ENCODE measurements around the gene AMH. TPM values are rescaled to one million over a fixed set of nuclear protein-coding genes. Genes with fewer than 3 reads are reported as not detected.

The AMH gene
- total RNA-seq, 2 experiments from 2014 or later: 10.3 to 12.1 TPM

GRCh38 chr19:2210987-2211740, 38.0 kb upstream of the AMH start:
- Mint-ChIP-seq H3K9me3 (ENCODE audit: insufficient read depth) (no peaks in the 10 kb centered on the region), H3K4me3 (no peak overlapping the region), H3K27me3 (ENCODE audit: low read depth) (no peaks in the 10 kb centered on the region), H3K4me1 (ENCODE audit: low read depth) (peaks cover 9% of the 10 kb centered on the region), H3K27ac (peak overlapping the region; percentile 57), H3K36me3 (ENCODE audit: low read depth) (peaks cover 40% of the 10 kb centered on the region)
- DNase-seq (no peak), ATAC-seq (no peak)
- POLR2A ChIA-PET: interaction anchor here (0.6 kb wide), 1 partner anchor 718 kb away, joined by 4 read pairs; no protein-coding TSS in a partner anchor
- CTCF ChIA-PET: no interaction called here

GRCh38 chr19:2212861-2213711, 36.0 kb upstream of the AMH start:
- CTCF ChIA-PET: interaction anchor here (0.6 kb wide), 1 partner anchor 711 kb away, joined by 4 read pairs; no protein-coding TSS in a partner anchor
- POLR2A ChIA-PET: interaction anchor here (0.6 to 0.7 kb wide), 3 partner anchors 11 to 108 kb away, joined by 3 read pairs; no protein-coding TSS in a partner anchor
- Mint-ChIP-seq H3K4me3 (no peak overlapping the region), H3K27me3 (ENCODE audit: low read depth) (no peaks in the 10 kb centered on the region), H3K9me3 (ENCODE audit: insufficient read depth) (no peaks in the 10 kb centered on the region), H3K36me3 (ENCODE audit: low read depth) (peaks cover 44% of the 10 kb centered on the region), H3K4me1 (ENCODE audit: low read depth) (peaks cover 9% of the 10 kb centered on the region), H3K27ac (no peak overlapping the region)
- ATAC-seq (no peak), DNase-seq (no peak)

- peaks cover 7% of the 10 kb centered on the region for H3K4me1 Mint-ChIP-seq (ENCODE audit: low read depth)
- no peak overlapping the region for H3K4me3 Mint-ChIP-seq
- ATAC-seq: no peak
- H3K27ac Mint-ChIP-seq: no peak overlapping the region
- DNase-seq: no peak
- H3K36me3 Mint-ChIP-seq (ENCODE audit: low read depth): peaks cover 44% of the 10 kb centered on the region
- no peaks in the 10 kb centered on the region for H3K9me3 Mint-ChIP-seq (ENCODE audit: insufficient read depth)
- POLR2A ChIA-PET: interaction anchor here (0.6 kb wide), 1 partner anchor 12 kb away, joined by 3 read pairs; no protein-coding TSS in a partner anchor
- CTCF ChIA-PET: interaction anchor here (0.6 kb wide), 1 partner anchor 710 kb away, joined by 4 read pairs; no protein-coding TSS in a partner anchor
- no peaks in the 10 kb centered on the region for H3K27me3 Mint-ChIP-seq (ENCODE audit: low read depth)
Observed at GRCh38 chr19:2213799-2214198, 35.3 kb upstream of the AMH start.

GRCh38 chr19:2214251-2214650, 34.9 kb upstream of the AMH start:
- H3K27me3 Mint-ChIP-seq (ENCODE audit: low read depth): no peaks in the 10 kb centered on the region
- no peak overlapping the region for H3K4me3 Mint-ChIP-seq
- ChIA-PET POLR2A (no interaction called here), CTCF (interaction anchor here (0.6 kb wide), 1 partner anchor 709 kb away, joined by 4 read pairs; no protein-coding TSS in a partner anchor)
- H3K36me3 Mint-ChIP-seq (ENCODE audit: low read depth): peaks cover 45% of the 10 kb centered on the region
- ATAC-seq: no peak
- peaks cover 5% of the 10 kb centered on the region for H3K4me1 Mint-ChIP-seq (ENCODE audit: low read depth)
- no peak overlapping the region for H3K27ac Mint-ChIP-seq
- no peak for DNase-seq
- no peaks in the 10 kb centered on the region for H3K9me3 Mint-ChIP-seq (ENCODE audit: insufficient read depth)

- H3K27ac Mint-ChIP-seq: peak overlapping the region; percentile 43
- no peak overlapping the region for H3K4me3 Mint-ChIP-seq
- ChIA-PET CTCF (interaction anchor here (0.7 kb wide), 1 partner anchor 8 kb away, joined by 3 read pairs; no protein-coding TSS in a partner anchor), POLR2A (no interaction called here)
- H3K27me3 Mint-ChIP-seq (ENCODE audit: low read depth): no peaks in the 10 kb centered on the region
- DNase-seq: no peak
- no peaks in the 10 kb centered on the region for H3K9me3 Mint-ChIP-seq (ENCODE audit: insufficient read depth)
- no peak for ATAC-seq
- peaks cover 5% of the 10 kb centered on the region for H3K4me1 Mint-ChIP-seq (ENCODE audit: low read depth)
- peaks cover 48% of the 10 kb centered on the region for H3K36me3 Mint-ChIP-seq (ENCODE audit: low read depth)
Observed at GRCh38 chr19:2215281-2215751, 33.8 kb upstream of the AMH start.

- Mint-ChIP-seq H3K9me3 (ENCODE audit: insufficient read depth) (no peaks in the 10 kb centered on the region), H3K4me3 (no peak overlapping the region), H3K27ac (no peak overlapping the region), H3K4me1 (ENCODE audit: low read depth) (peaks cover 5% of the 10 kb centered on the region), H3K27me3 (ENCODE audit: low read depth) (no peaks in the 10 kb centered on the region), H3K36me3 (ENCODE audit: low read depth) (peaks cover 43% of the 10 kb centered on the region)
- no peak for ATAC-seq
- POLR2A ChIA-PET: interaction anchor here (1.8 kb wide), 1 partner anchor 14 kb away, joined by 5 read pairs; no protein-coding TSS in a partner anchor
- DNase-seq: no peak
- CTCF ChIA-PET: interaction anchor here (0.7 kb wide), 2 partner anchors 9 to 61 kb away, joined by 3 read pairs; no protein-coding TSS in a partner anchor
Observed at GRCh38 chr19:2216361-2217225, 32.5 kb upstream of the AMH start.

- ChIA-PET POLR2A (interaction anchor here (1.8 kb wide), 1 partner anchor 13 kb away, joined by 5 read pairs; no protein-coding TSS in a partner anchor), CTCF (no interaction called here)
- no peak for DNase-seq
- Mint-ChIP-seq H3K36me3 (ENCODE audit: low read depth) (peaks cover 36% of the 10 kb centered on the region), H3K9me3 (ENCODE audit: insufficient read depth) (no peaks in the 10 kb centered on the region), H3K4me1 (ENCODE audit: low read depth) (peaks cover 5% of the 10 kb centered on the region), H3K27me3 (ENCODE audit: low read depth) (no peaks in the 10 kb centered on the region), H3K27ac (no peak overlapping the region), H3K4me3 (no peak overlapping the region)
- ATAC-seq: no peak
Observed at GRCh38 chr19:2217591-2217990, 31.5 kb upstream of the AMH start.

GRCh38 chr19:2219726-2220125, 29.4 kb upstream of the AMH start:
- H3K4me1 Mint-ChIP-seq (ENCODE audit: low read depth): peaks cover 12% of the 10 kb centered on the region
- no peak overlapping the region for H3K4me3 Mint-ChIP-seq
- ChIA-PET POLR2A (no interaction called here), CTCF (no interaction called here)
- H3K9me3 Mint-ChIP-seq (ENCODE audit: insufficient read depth): no peaks in the 10 kb centered on the region
- DNase-seq (no peak), ATAC-seq (no peak)
- H3K36me3 Mint-ChIP-seq (ENCODE audit: low read depth): peaks cover 41% of the 10 kb centered on the region
- no peak overlapping the region for H3K27ac Mint-ChIP-seq
- H3K27me3 Mint-ChIP-seq (ENCODE audit: low read depth): no peaks in the 10 kb centered on the region

GRCh38 chr19:2221250-2221831, 27.8 kb upstream of the AMH start:
- peaks cover 40% of the 10 kb centered on the region for H3K36me3 Mint-ChIP-seq (ENCODE audit: low read depth)
- CTCF ChIA-PET: interaction anchor here (0.6 to 1.3 kb wide), 2 partner anchors 52 to 65 kb away, joined by 3 to 8 read pairs; no protein-coding TSS in a partner anchor

GRCh38 chr19:2221918-2222317, 27.2 kb upstream of the AMH start:
- peaks cover 38% of the 10 kb centered on the region for H3K36me3 Mint-ChIP-seq (ENCODE audit: low read depth)
- ATAC-seq (no peak), DNase-seq (no peak)
- CTCF ChIA-PET: interaction anchor here (0.6 to 1.3 kb wide), 2 partner anchors 53 to 66 kb away, joined by 3 to 8 read pairs; no protein-coding TSS in a partner anchor
- no peak overlapping the region for H3K4me3 Mint-ChIP-seq
- H3K27ac Mint-ChIP-seq: no peak overlapping the region
- H3K9me3 Mint-ChIP-seq (ENCODE audit: insufficient read depth): no peaks in the 10 kb centered on the region
- POLR2A ChIA-PET: no interaction called here
- peaks cover 10% of the 10 kb centered on the region for H3K4me1 Mint-ChIP-seq (ENCODE audit: low read depth)
- H3K27me3 Mint-ChIP-seq (ENCODE audit: low read depth): no peaks in the 10 kb centered on the region

More at GRCh38 chr19:2221250-2221831, 27.8 kb upstream of the AMH start:
- Mint-ChIP-seq H3K4me3 (no peak overlapping the region), H3K27me3 (ENCODE audit: low read depth) (no peaks in the 10 kb centered on the region), H3K27ac (peak overlapping the region; percentile 49), H3K9me3 (ENCODE audit: insufficient read depth) (no peaks in the 10 kb centered on the region), H3K4me1 (ENCODE audit: low read depth) (peaks cover 10% of the 10 kb centered on the region)
- no peak for DNase-seq
- POLR2A ChIA-PET: no interaction called here
- ATAC-seq: no peak

GRCh38 chr19:2223391-2223790, 25.7 kb upstream of the AMH start:
- Mint-ChIP-seq H3K9me3 (ENCODE audit: insufficient read depth) (no peaks in the 10 kb centered on the region), H3K36me3 (ENCODE audit: low read depth) (peaks cover 31% of the 10 kb centered on the region), H3K4me3 (no peak overlapping the region), H3K27me3 (ENCODE audit: low read depth) (no peaks in the 10 kb centered on the region), H3K27ac (peak overlapping the region; percentile 77), H3K4me1 (ENCODE audit: low read depth) (peaks cover 10% of the 10 kb centered on the region)
- ATAC-seq (no peak), DNase-seq (no peak)
- CTCF ChIA-PET: no interaction called here
- POLR2A ChIA-PET: no interaction called here
